ENCODE data around the gene VPS13C.

Gene VPS13C

DNA sequence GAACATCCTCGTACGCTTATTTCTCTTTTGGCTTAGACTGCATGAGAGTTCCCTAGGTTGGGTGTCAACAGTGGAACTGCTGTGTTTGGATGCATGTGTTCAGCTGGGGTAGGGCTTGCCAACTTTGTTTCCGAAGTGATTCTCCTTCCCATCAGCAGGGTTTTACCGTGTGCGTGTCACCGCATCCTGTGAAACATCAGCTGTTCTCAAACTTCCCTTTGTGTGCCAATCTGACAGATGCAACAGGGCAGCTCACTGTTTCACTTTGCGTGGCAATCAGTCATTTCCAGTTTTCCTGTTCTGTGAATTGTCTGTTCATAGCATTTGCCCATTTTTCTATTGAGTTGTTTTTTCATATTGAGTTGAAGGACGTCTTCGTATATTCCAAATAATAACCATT lies 218.8 kb downstream of the VPS13C start:
- Histone ChIP-seq H3K4me3 (ENCODE audit: low read length, poor library complexity, severe bottlenecking) (no peak overlapping the region), H4K20me1 (ENCODE audit: insufficient read depth, low read length, poor library complexity, severe bottlenecking) (no peaks in the 10 kb centered on the region), H2AFZ (ENCODE audit: low read length) (no peak overlapping the region), H3K4me2 (ENCODE audit: low read depth, low read length, poor library complexity, severe bottlenecking) (no peak overlapping the region), H3K79me2 (ENCODE audit: insufficient read depth, low read length) (no peaks in the 10 kb centered on the region), H3K9ac (ENCODE audit: low read depth, low read length, poor library complexity, severe bottlenecking) (no peak overlapping the region), H3K27me3 (ENCODE audit: insufficient read depth, low read length, poor library complexity, severe bottlenecking) (no peaks in the 10 kb centered on the region), H3K36me3 (ENCODE audit: insufficient read depth, low read length) (no peaks in the 10 kb centered on the region), H3K9me2 (replicated peaks; ENCODE audit: low read depth, low read length) (no peaks in the 10 kb centered on the region), H3K4me1 (ENCODE audit: insufficient read depth, low read length, poor library complexity, severe bottlenecking) (no peaks in the 10 kb centered on the region), H3F3A (ENCODE audit: low read depth) (no peaks in the 10 kb centered on the region), H3K9me3 (ENCODE audit: insufficient read depth, low read depth, low read length) (no peaks in the 10 kb centered on the region)
- no peak for TF ChIP-seq EZH2phosphoT487 (IDR thresholded peaks at IDR 0.05; ENCODE audit: borderline replicate concordance)
- TF ChIP-seq, protein P1, sequence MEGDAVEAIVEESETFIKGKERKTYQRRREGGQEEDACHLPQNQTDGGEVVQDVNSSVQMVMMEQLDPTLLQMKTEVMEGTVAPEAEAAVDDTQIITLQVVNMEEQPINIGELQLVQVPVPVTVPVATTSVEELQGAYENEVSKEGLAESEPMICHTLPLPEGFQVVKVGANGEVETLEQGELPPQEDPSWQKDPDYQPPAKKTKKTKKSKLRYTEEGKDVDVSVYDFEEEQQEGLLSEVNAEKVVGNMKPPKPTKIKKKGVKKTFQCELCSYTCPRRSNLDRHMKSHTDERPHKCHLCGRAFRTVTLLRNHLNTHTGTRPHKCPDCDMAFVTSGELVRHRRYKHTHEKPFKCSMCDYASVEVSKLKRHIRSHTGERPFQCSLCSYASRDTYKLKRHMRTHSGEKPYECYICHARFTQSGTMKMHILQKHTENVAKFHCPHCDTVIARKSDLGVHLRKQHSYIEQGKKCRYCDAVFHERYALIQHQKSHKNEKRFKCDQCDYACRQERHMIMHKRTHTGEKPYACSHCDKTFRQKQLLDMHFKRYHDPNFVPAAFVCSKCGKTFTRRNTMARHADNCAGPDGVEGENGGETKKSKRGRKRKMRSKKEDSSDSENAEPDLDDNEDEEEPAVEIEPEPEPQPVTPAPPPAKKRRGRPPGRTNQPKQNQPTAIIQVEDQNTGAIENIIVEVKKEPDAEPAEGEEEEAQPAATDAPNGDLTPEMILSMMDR (conservative IDR thresholded peaks at IDR 0.05; ENCODE audit: low read length), result no peak

DNA sequence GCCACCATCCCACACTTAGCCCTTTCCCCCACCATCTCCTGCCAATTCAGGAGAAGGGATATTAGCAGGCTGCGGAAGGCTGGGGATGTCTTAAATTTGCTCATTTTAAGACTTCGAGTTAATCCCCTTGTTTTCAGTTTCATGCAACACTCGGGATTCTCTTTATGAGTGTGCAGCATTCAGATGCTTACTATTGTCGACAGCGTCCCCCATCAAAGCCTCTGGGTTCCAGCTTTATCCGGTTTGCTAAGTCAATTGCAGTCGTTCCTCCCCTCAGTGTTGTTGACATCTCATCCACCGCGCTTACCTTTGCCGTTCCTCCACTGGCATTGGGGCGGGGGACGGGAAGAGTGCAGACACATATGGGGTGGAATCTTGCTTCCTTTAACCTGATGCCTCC lies 220.2 kb downstream of the VPS13C start:
- H3K4me2 ChIP-seq (ENCODE audit: low read depth, low read length, poor library complexity, severe bottlenecking), result no peak overlapping the region

DNA sequence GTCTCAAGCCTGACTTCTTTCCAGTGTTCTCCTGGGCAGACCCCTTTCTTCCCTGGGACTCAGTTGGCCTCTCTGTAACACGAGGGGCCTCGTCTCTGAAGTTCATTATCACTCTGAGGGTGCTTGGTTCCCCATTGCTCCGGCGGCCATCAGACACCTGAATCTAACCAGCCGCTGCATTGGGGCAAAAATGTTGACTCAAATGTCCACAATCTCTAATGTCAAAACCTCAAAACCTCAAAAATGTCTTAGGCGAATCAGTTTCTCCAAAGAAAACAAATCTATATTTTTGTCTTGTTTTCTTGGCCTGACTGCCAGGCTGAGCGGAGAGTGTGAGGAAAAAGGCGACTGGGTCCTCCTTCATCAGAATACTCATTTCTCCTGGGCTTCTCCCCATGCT lies 220.7 kb downstream of the VPS13C start:
- Histone ChIP-seq H3K4me3 (ENCODE audit: low read length, poor library complexity, severe bottlenecking) (no peak overlapping the region), H4K20me1 (ENCODE audit: insufficient read depth, low read length, poor library complexity, severe bottlenecking) (no peaks in the 10 kb centered on the region), H3K27me3 (ENCODE audit: insufficient read depth, low read length, poor library complexity, severe bottlenecking) (no peaks in the 10 kb centered on the region), H3K9ac (ENCODE audit: low read depth, low read length, poor library complexity, severe bottlenecking) (no peak overlapping the region), H3F3A (ENCODE audit: low read depth) (no peaks in the 10 kb centered on the region), H3K9me2 (replicated peaks; ENCODE audit: low read depth, low read length) (no peaks in the 10 kb centered on the region), H3K4me2 (ENCODE audit: low read depth, low read length, poor library complexity, severe bottlenecking) (no peak overlapping the region), H3K9me3 (ENCODE audit: insufficient read depth, low read depth, low read length) (no peaks in the 10 kb centered on the region), H3K79me2 (ENCODE audit: insufficient read depth, low read length) (no peaks in the 10 kb centered on the region), H3K4me1 (ENCODE audit: insufficient read depth, low read length, poor library complexity, severe bottlenecking) (peaks cover 4% of the 10 kb centered on the region), H3K36me3 (ENCODE audit: insufficient read depth, low read length) (no peaks in the 10 kb centered on the region), H2AFZ (ENCODE audit: low read length) (no peak overlapping the region)
- no peak for TF ChIP-seq EZH2phosphoT487 (IDR thresholded peaks at IDR 0.05; ENCODE audit: borderline replicate concordance)
- TF ChIP-seq, protein P1 (conservative IDR thresholded peaks at IDR 0.05; ENCODE audit: low read length), result no peak

More for the DNA sequence above, 220.2 kb downstream of the VPS13C start:
- Histone ChIP-seq H3K4me3 (ENCODE audit: low read length, poor library complexity, severe bottlenecking) (no peak overlapping the region), H3F3A (ENCODE audit: low read depth) (no peaks in the 10 kb centered on the region), H3K36me3 (ENCODE audit: insufficient read depth, low read length) (no peaks in the 10 kb centered on the region), H4K20me1 (ENCODE audit: insufficient read depth, low read length, poor library complexity, severe bottlenecking) (no peaks in the 10 kb centered on the region), H3K4me1 (ENCODE audit: insufficient read depth, low read length, poor library complexity, severe bottlenecking) (peaks cover 3% of the 10 kb centered on the region), H3K9ac (ENCODE audit: low read depth, low read length, poor library complexity, severe bottlenecking) (no peak overlapping the region), H3K27me3 (ENCODE audit: insufficient read depth, low read length, poor library complexity, severe bottlenecking) (no peaks in the 10 kb centered on the region), H3K79me2 (ENCODE audit: insufficient read depth, low read length) (no peaks in the 10 kb centered on the region), H3K9me2 (replicated peaks; ENCODE audit: low read depth, low read length) (no peaks in the 10 kb centered on the region), H3K9me3 (ENCODE audit: insufficient read depth, low read depth, low read length) (no peaks in the 10 kb centered on the region), H2AFZ (ENCODE audit: low read length) (no peak overlapping the region)
- no peak for TF ChIP-seq EZH2phosphoT487 (IDR thresholded peaks at IDR 0.05; ENCODE audit: borderline replicate concordance)
- TF ChIP-seq, protein P1 (conservative IDR thresholded peaks at IDR 0.05; ENCODE audit: low read length), result no peak
